ENCODE data around the gene MMP24. TPM values are rescaled to one million over a fixed set of nuclear protein-coding genes. Genes with fewer than 3 reads are reported as not detected.
A peak's percentile ranks its signal among the peaks of the same experiment; 100 is the strongest.

Gene MMP24
- total and polyA plus RNA-seq, 2 of the 13 experiments (the other 11 are each of a cell fraction or from before 2014, with no cell fraction given) = 0.29 to 0.35 TPM

GRCh38 chr20:35283441-35284266, 57.2 kb downstream of the MMP24 start (continued):
- TF ChIP-seq, protein P1, sequence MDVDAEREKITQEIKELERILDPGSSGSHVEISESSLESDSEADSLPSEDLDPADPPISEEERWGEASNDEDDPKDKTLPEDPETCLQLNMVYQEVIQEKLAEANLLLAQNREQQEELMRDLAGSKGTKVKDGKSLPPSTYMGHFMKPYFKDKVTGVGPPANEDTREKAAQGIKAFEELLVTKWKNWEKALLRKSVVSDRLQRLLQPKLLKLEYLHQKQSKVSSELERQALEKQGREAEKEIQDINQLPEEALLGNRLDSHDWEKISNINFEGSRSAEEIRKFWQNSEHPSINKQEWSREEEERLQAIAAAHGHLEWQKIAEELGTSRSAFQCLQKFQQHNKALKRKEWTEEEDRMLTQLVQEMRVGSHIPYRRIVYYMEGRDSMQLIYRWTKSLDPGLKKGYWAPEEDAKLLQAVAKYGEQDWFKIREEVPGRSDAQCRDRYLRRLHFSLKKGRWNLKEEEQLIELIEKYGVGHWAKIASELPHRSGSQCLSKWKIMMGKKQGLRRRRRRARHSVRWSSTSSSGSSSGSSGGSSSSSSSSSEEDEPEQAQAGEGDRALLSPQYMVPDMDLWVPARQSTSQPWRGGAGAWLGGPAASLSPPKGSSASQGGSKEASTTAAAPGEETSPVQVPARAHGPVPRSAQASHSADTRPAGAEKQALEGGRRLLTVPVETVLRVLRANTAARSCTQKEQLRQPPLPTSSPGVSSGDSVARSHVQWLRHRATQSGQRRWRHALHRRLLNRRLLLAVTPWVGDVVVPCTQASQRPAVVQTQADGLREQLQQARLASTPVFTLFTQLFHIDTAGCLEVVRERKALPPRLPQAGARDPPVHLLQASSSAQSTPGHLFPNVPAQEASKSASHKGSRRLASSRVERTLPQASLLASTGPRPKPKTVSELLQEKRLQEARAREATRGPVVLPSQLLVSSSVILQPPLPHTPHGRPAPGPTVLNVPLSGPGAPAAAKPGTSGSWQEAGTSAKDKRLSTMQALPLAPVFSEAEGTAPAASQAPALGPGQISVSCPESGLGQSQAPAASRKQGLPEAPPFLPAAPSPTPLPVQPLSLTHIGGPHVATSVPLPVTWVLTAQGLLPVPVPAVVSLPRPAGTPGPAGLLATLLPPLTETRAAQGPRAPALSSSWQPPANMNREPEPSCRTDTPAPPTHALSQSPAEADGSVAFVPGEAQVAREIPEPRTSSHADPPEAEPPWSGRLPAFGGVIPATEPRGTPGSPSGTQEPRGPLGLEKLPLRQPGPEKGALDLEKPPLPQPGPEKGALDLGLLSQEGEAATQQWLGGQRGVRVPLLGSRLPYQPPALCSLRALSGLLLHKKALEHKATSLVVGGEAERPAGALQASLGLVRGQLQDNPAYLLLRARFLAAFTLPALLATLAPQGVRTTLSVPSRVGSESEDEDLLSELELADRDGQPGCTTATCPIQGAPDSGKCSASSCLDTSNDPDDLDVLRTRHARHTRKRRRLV (CRISPR knock-in tag; IDR thresholded peaks at IDR 0.05) = no peak
- TF ChIP-seq HBP1 (CRISPR knock-in tag; IDR thresholded peaks at IDR 0.05; ENCODE audit: low read depth) = 0 out of 2 replicates have a peak, but pooled peaks have one; percentile 23
- no peak for TF ChIP-seq U2AF1 (optimal IDR thresholded peaks at IDR 0.05; ENCODE audit: low read depth, low read length)
- no peak for TF ChIP-seq RFX1 (IDR thresholded peaks at IDR 0.05)
- TF ChIP-seq, protein P2, sequence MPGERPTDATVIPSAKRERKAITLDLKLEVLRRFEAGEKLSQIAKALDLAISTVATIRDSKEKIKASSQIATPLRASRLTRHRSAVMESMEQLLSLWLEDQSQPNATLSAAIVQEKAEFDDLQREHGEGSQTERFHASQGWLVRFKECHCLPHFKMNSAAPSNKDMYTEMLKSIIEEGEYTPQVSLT (CRISPR knock-in tag; IDR thresholded peaks at IDR 0.05; ENCODE audit: borderline replicate concordance, low read depth) = no peak
- TF ChIP-seq ZNF326 (CRISPR knock-in tag; IDR thresholded peaks at IDR 0.05; ENCODE audit: borderline replicate concordance) = no peak
- TF ChIP-seq ZNF572 (CRISPR knock-in tag; IDR thresholded peaks at IDR 0.05) = no peak
- no peak for TF ChIP-seq HCFC1 (IDR thresholded peaks at IDR 0.05; ENCODE audit: low read depth, low read length)
- no peak for TF ChIP-seq MXD3 (CRISPR knock-in tag; IDR thresholded peaks at IDR 0.05)
- no peak for TF ChIP-seq TEAD3 (CRISPR knock-in tag; optimal IDR thresholded peaks at IDR 0.05; ENCODE audit: borderline replicate concordance)
- TF ChIP-seq ARNTL (CRISPR knock-in tag; IDR thresholded peaks at IDR 0.05) = no peak
- no peak for TF ChIP-seq ZNF230 (CRISPR knock-in tag; IDR thresholded peaks at IDR 0.05)
- TF ChIP-seq, protein P3, sequence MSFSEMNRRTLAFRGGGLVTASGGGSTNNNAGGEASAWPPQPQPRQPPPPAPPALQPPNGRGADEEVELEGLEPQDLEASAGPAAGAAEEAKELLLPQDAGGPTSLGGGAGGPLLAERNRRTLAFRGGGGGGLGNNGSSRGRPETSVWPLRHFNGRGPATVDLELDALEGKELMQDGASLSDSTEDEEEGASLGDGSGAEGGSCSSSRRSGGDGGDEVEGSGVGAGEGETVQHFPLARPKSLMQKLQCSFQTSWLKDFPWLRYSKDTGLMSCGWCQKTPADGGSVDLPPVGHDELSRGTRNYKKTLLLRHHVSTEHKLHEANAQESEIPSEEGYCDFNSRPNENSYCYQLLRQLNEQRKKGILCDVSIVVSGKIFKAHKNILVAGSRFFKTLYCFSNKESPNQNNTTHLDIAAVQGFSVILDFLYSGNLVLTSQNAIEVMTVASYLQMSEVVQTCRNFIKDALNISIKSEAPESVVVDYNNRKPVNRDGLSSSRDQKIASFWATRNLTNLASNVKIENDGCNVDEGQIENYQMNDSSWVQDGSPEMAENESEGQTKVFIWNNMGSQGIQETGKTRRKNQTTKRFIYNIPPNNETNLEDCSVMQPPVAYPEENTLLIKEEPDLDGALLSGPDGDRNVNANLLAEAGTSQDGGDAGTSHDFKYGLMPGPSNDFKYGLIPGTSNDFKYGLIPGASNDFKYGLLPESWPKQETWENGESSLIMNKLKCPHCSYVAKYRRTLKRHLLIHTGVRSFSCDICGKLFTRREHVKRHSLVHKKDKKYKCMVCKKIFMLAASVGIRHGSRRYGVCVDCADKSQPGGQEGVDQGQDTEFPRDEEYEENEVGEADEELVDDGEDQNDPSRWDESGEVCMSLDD (CRISPR knock-in tag; IDR thresholded peaks at IDR 0.05; ENCODE audit: borderline replicate concordance) = no peak
- no peak for TF ChIP-seq KDM3A (CRISPR knock-in tag; IDR thresholded peaks at IDR 0.05; ENCODE audit: low read depth)
- TF ChIP-seq, protein P4, sequence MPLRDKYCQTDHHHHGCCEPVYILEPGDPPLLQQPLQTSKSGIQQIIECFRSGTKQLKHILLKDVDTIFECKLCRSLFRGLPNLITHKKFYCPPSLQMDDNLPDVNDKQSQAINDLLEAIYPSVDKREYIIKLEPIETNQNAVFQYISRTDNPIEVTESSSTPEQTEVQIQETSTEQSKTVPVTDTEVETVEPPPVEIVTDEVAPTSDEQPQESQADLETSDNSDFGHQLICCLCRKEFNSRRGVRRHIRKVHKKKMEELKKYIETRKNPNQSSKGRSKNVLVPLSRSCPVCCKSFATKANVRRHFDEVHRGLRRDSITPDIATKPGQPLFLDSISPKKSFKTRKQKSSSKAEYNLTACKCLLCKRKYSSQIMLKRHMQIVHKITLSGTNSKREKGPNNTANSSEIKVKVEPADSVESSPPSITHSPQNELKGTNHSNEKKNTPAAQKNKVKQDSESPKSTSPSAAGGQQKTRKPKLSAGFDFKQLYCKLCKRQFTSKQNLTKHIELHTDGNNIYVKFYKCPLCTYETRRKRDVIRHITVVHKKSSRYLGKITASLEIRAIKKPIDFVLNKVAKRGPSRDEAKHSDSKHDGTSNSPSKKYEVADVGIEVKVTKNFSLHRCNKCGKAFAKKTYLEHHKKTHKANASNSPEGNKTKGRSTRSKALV (CRISPR knock-in tag; IDR thresholded peaks at IDR 0.05) = no peak
- TF ChIP-seq RXRB (CRISPR knock-in tag; IDR thresholded peaks at IDR 0.05; ENCODE audit: borderline replicate concordance) = no peak; the same call in 1 of the 2 replicates

All from HepG2 (cell line).